GM12878 (cell line): ENCODE measurements around the gene NACC1. TPM values are rescaled to one million over a fixed set of nuclear protein-coding genes. Genes with fewer than 3 reads are reported as not detected.
"Not testable (repeated sequence)": the region's sequence is repeated elsewhere in the genome, so short reads cannot be mapped to it uniquely, and the experiment has no call there.

Experiments
- ATAC-seq: fragments of 200-7000 bp; cut with Tn5 transposase; 3 replicates; pipeline ENCODE4 v1.9.1; 2020; ENCODE audit warnings: mild to moderate bottlenecking, moderate library complexity
- BruUV-seq: library from RNA; stranded (reverse); fragments of 400-500 nt; replicated peaks from 2 replicates; lab custom pipeline; 2021; lab: Mats Ljungman, UMichigan
- CTCF ChIA-PET: fragments of 300-600 bp; sonication (Branson Sonifier 250); formaldehyde crosslinking; extraction: SDS; loops from one replicate; lab custom pipeline; 2021; ENCODE audit warnings: inconsistent platforms; lab: Yijun Ruan, JAX
- POLR2A ChIA-PET: fragments of 350-600 bp; formaldehyde crosslinking; extraction: SDS; loops from one replicate; lab custom pipeline; 2021; ENCODE audit warnings: inconsistent platforms; lab: Charles Lee
- RAD21 ChIA-PET: fragments of 300-600 bp; sonication (Branson Sonifier 250); formaldehyde crosslinking; loops from one replicate; lab custom pipeline; 2023; ENCODE audit warnings: antibody characterized with exemption; ENCODE audit not compliant: unreplicated experiment; lab: Charles Lee
- SMC1A ChIA-PET: fragments of 300-600 bp; sonication (Branson Sonifier 250); formaldehyde crosslinking; loops from one replicate; lab custom pipeline; 2023; ENCODE audit not compliant: unreplicated experiment, uncharacterized antibody; lab: Charles Lee
- DNase-seq: peaks from one replicate; pipeline ENCODE4 v3.0.0-alpha.2; 2011; ENCODE audit warnings: low read depth, low spot score
- FAIRE-seq: peaks from 3 replicates; lab custom pipeline; 2011; peaks lifted over from hg19 to GRCh38; lab: Jason Lieb, UNC
- H2AFZ ChIP-seq: 2 replicates; pipeline ENCODE4 v1.6.0; 2011; ENCODE audit warnings: low read depth, low read length, control low read depth; ENCODE audit not compliant: control insufficient read depth
- H3K27ac ChIP-seq: 2 replicates; pipeline ENCODE4 v1.5.1; 2011; ENCODE audit warnings: control low read depth; ENCODE audit not compliant: control insufficient read depth, insufficient read depth
- H3K27me3 ChIP-seq, 2 experiments: replicated peaks in 1 of 2; 2 replicates each; pipeline versions ENCODE4 v1.6.0 to v1.6.1; 2011; ENCODE audit warnings: low read length in 1 of 2; ENCODE audit not compliant: control insufficient read depth in 2 of 2, insufficient read depth in 2 of 2
- H3K36me3 ChIP-seq, 2 experiments: 2 replicates each; pipeline ENCODE4 v1.5.1; 2011; ENCODE audit warnings: low read length in 1 of 2; ENCODE audit not compliant: control insufficient read depth in 2 of 2, insufficient read depth in 2 of 2
- H3K4me1 ChIP-seq: 2 replicates; pipeline ENCODE4 v1.6.1; 2011; ENCODE audit warnings: mild to moderate bottlenecking, low read length, moderate library complexity, mixed read lengths; ENCODE audit not compliant: control insufficient read depth, insufficient read depth
- H3K4me2 ChIP-seq: 2 replicates; pipeline ENCODE4 v1.6.0; 2011; ENCODE audit warnings: control low read depth; ENCODE audit not compliant: control insufficient read depth, insufficient read depth
- H3K4me3 ChIP-seq: fragments of 200-600 bp; sonication (generic); 2 replicates; pipeline ENCODE4 v1.5.1; 2016
- H3K79me2 ChIP-seq: 2 replicates; pipeline ENCODE4 v1.6.0; 2011; ENCODE audit warnings: low read length; ENCODE audit not compliant: control insufficient read depth, insufficient read depth
- H3K9ac ChIP-seq: 2 replicates; pipeline ENCODE4 v1.8.0; 2011; ENCODE audit warnings: low read length, control low read depth, mixed read lengths; ENCODE audit not compliant: control insufficient read depth, insufficient read depth
- H3K9me3 ChIP-seq: replicated peaks from 3 replicates; pipeline ENCODE4 v1.5.1; 2011; ENCODE audit warnings: mild to moderate bottlenecking, low read length; ENCODE audit not compliant: control insufficient read depth, insufficient read depth
- H4K20me1 ChIP-seq: 2 replicates; pipeline ENCODE4 v1.6.0; 2011; ENCODE audit not compliant: control insufficient read depth, insufficient read depth
- MEF2B ChIP-seq: fragments of 450-650 bp; IDR thresholded peaks from 2 replicates; pipeline ENCODE4 v1.6.1; 2018; ENCODE audit warnings: mild to moderate bottlenecking, moderate library complexity; ENCODE audit not compliant: partially characterized antibody, poor library complexity, severe bottlenecking
- WGBS: methylation state at CpG from one replicate; pipeline ENCODE4 v1.1.6; 2016; ENCODE audit warnings: low lambda C conversion rate; ENCODE audit not compliant: insufficient replicate concordance, insufficient coverage; ENCODE audit errors: missing lambda C conversion rate; 5-methylcytosine and 5-hydroxymethylcytosine counted together
- in situ Hi-C: fragments of 300-500 bp; cut with MboI; formaldehyde crosslinking; loops from 9 replicates; pipeline ENCODE4 v1.14.3; 2018; ENCODE audit warnings: mixed read lengths
- intact Hi-C: fragments of 100-400 bp; cut with micrococcal nuclease; formaldehyde crosslinking; loops from one replicate; pipeline ENCODE4 v1.14.2; 2022; ENCODE audit not compliant: unreplicated experiment
- polyA plus RNA-seq, 11 experiments: library from polyadenylated mRNA; depleted of rRNA in 4 of 11; unstranded in 6 of 11; stranded (reverse) in 5 of 11; fragments of >200 nt; fragmentation: Nextera tagmentation in 4 of 11; fragmentation: Illumina TruSeq in 1 of 11; extraction: Ambion mirVana in 4 of 11; extraction: Trizol in 1 of 11; gene quantifications; 1 replicate in 1 of 11; 2 replicates in 10 of 11; pipeline versions ENCODE4 v1.2.1 to v1.2.3, GENCODE V29; 2011 to 2016; ENCODE audit warnings: inconsistent platforms in 2 of 11, missing spikeins in 2 of 11, low read depth in 1 of 11
- total RNA-seq, 4 experiments: library from RNA; depleted of rRNA in 3 of 4; stranded (reverse); fragments of >200 nt in 3 of 4; fragmentation: Illumina TruSeq in 1 of 4; extraction: Trizol in 1 of 4; gene quantifications; 2 replicates each; pipeline versions ENCODE4 v1.2.1 to v1.2.3, GENCODE V29; 2013 to 2021

Gene NACC1
- total and polyA plus RNA-seq, 10 of the 15 experiments (the other 5 are each of a cell fraction or from before 2014, with no cell fraction given): 0.18 to 120 (median 19.2) TPM

DNA sequence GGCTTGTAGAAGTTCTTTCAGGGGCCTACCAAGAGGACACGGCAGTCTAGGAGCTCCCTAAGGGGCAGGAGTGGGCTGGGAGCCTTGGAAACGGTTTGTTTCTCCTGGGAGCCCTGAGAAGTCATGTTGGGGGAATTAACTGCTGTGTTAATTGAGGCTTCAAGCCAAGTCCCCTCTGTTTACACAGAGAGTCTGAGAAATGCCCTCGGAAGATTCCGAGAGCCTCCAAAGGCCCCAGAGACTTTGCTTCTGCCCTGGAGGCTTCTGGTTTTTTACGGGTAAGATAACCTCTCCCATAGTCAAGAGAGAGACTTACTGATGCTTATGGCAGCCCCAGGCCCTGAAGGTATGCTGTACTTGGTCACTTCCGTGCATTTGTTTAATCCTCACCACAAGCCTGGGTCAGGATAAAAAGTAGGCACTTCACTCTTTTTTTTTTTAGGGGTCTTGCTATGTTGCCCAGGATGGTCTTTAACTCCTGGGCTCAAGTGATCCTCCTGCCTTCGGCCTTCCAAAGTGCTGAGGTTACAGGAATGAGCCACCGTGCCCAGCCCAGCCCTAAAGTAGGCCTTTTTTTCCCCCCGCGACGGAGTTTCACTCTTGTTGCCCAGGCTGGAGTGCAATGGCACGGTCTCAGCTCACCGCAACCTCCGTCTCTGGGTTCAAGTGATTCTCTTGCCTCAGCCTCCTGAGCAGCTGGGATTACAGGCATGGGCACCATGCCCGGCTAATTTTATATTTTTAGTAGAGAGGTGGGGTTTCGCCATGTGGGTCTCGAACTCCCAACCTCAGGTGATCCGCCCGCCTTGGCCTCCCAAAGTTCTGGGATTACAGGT, 47.3 kb downstream of the NACC1 start:
- 92% methylated on average over 19 of the region's 19 CpGs for WGBS
- H3K36me3 ChIP-seq: no peaks in the 10 kb centered on the region
- 0 out of 2 replicates have a peak overlapping the region, but pooled peaks have one; percentile 85 for H3K27ac ChIP-seq
- RAD21 ChIA-PET: interaction anchor here (0.5 to 5.3 kb wide), 5 partner anchors 9 to 707 kb away, joined by 3 to 39 read pairs (median 17); no protein-coding TSS in a partner anchor
- H4K20me1 ChIP-seq: no peaks in the 10 kb centered on the region
- peaks cover 58% of the 10 kb centered on the region for H3K4me1 ChIP-seq
- DNase-seq: no peak
- in situ Hi-C loops: loop anchor here (10.0 to 25.0 kb wide), 2 partner anchors 849 to 1578 kb away; partner anchors contain the start of genes ACP5 and ZNF627
- no peak overlapping the region for H3K4me3 ChIP-seq
- no peak for TF ChIP-seq MEF2B
- H3K9me3 ChIP-seq: no peaks in the 10 kb centered on the region
- POLR2A ChIA-PET: interaction anchor here (0.6 to 5.4 kb wide), 7 partner anchors 10 to 98 kb away, joined by 3 to 41 read pairs (median 4); no protein-coding TSS in a partner anchor
- no peak for ATAC-seq
- CTCF ChIA-PET: interaction anchor here (0.6 to 2.1 kb wide), 3 partner anchors 10 to 61 kb away, joined by 3 to 10 read pairs (median 3); no protein-coding TSS in a partner anchor
- no peak overlapping the region; the same call in 1 of the 2 replicates for H3K4me2 ChIP-seq
- no TSS peak for BruUV-seq
- H3K79me2 ChIP-seq: no peaks in the 10 kb centered on the region
- H2AFZ ChIP-seq: no peak overlapping the region; the same call in 1 of the 2 replicates
- intact Hi-C loops: no loop called here
- FAIRE-seq: no peak
- SMC1A ChIA-PET: interaction anchor here (1.4 to 2.1 kb wide), 3 partner anchors 10 to 14 kb away, joined by 3 to 8 read pairs (median 3); no protein-coding TSS in a partner anchor
- no peak overlapping the region for H3K9ac ChIP-seq
- H3K27me3 ChIP-seq: no peaks in the 10 kb centered on the region

GRCh38 chr19:13166151-13166550, 48.1 kb downstream of the NACC1 start:
- ChIA-PET RAD21 (interaction anchor here (1.4 to 5.3 kb wide), 4 partner anchors 9 to 16 kb away, joined by 4 to 39 read pairs (median 18); no protein-coding TSS in a partner anchor), SMC1A (interaction anchor here (0.8 to 5.8 kb wide), 5 partner anchors 10 to 39 kb away, joined by 3 to 37 read pairs (median 5); no protein-coding TSS in a partner anchor), POLR2A (interaction anchor here (0.6 to 3.2 kb wide), 5 partner anchors 9 to 16 kb away, joined by 3 to 13 read pairs (median 4); no protein-coding TSS in a partner anchor), CTCF (interaction anchor here (0.6 to 2.8 kb wide), 5 partner anchors 12 to 95 kb away, joined by 3 to 10 read pairs (median 4); no protein-coding TSS in a partner anchor)
- not testable (repeated sequence) for H3K79me2 ChIP-seq, H3K9ac ChIP-seq, H3K4me2 ChIP-seq, ATAC-seq, H3K27me3 ChIP-seq, H2AFZ ChIP-seq, BruUV-seq, DNase-seq, H3K36me3 ChIP-seq, FAIRE-seq, H4K20me1 ChIP-seq, H3K27ac ChIP-seq, H3K4me3 ChIP-seq, H3K9me3 ChIP-seq
- in situ Hi-C loops (loop anchor here (10.0 to 25.0 kb wide), 2 partner anchors 849 to 1579 kb away; partner anchors contain the start of genes ACP5 and ZNF627), intact Hi-C loops (loop anchor here (2.0 kb wide), 1 partner anchor 17 kb away; no protein-coding TSS in a partner anchor)
- WGBS: 100% methylated on average over 3 of the region's 3 CpGs
- H3K4me1 ChIP-seq: peaks cover 55% of the 10 kb centered on the region
